OCI-LY3 (cell line): ENCODE measurements around the gene EPS15.

ENCODE experiments used
- H2AFZ ChIP-seq: fragments of 200-600, 300-600 bp; shearing (Covaris generic); 2 replicates; pipeline ENCODE4 v1.6.0; 2014; ENCODE audit warnings: antibody characterized with exemption, low read depth, low read length
- H3K27ac ChIP-seq: fragments of 200-600, 300-600 bp; sonication (generic); 2 replicates; pipeline ENCODE4 v1.5.1; 2014; ENCODE audit warnings: mild to moderate bottlenecking, low read length, moderate library complexity, mixed read lengths
- H3K27me3 ChIP-seq: fragments of 200-600, 300-600 bp; sonication (generic); 2 replicates; pipeline ENCODE4 v1.6.1; 2014; ENCODE audit warnings: low read depth, low read length, mixed read lengths
- H3K36me3 ChIP-seq: fragments of 200-600, 300-600 bp; sonication (generic); replicated peaks from 2 replicates; pipeline ENCODE3; 2014; ENCODE audit warnings: low read depth, low read length, mixed read lengths
- H3K4me1 ChIP-seq: fragments of 300-600, 200-600 bp; sonication (generic); 2 replicates; pipeline ENCODE4 v1.6.1; 2014; ENCODE audit warnings: low read length, mixed read lengths
- H3K4me2 ChIP-seq: fragments of 200-600, 300-600 bp; sonication (generic); 2 replicates; pipeline ENCODE4 v1.6.1; 2014; ENCODE audit warnings: low read length, mixed read lengths
- H3K4me3 ChIP-seq: fragments of 300-600, 200-600 bp; sonication (generic); 2 replicates; pipeline ENCODE4 v1.5.1; 2014; ENCODE audit warnings: antibody characterized with exemption, mild to moderate bottlenecking, low read length, moderate library complexity
- H3K79me2 ChIP-seq: fragments of 300-600, 200-600 bp; shearing (Covaris generic); 2 replicates; pipeline ENCODE4 v1.6.1; 2014; ENCODE audit warnings: mild to moderate bottlenecking, low read length, mixed read lengths
- H3K9ac ChIP-seq: fragments of 300-600, 200-600 bp; shearing (Covaris generic); 2 replicates; pipeline ENCODE4 v1.6.0; 2014; ENCODE audit warnings: mild to moderate bottlenecking, low read length, moderate library complexity
- H3K9me3 ChIP-seq: fragments of 200-600, 300-600 bp; shearing (Covaris generic); 2 replicates; pipeline ENCODE4 v1.6.1; 2014; ENCODE audit warnings: low read length, mixed read lengths; ENCODE audit not compliant: insufficient read depth
- H4K20me1 ChIP-seq: fragments of 200-600, 300-600 bp; sonication (generic); 2 replicates; pipeline ENCODE4 v1.6.1; 2016; ENCODE audit warnings: low read length, mixed read lengths; ENCODE audit not compliant: insufficient read depth
- CTCF ChIP-seq: fragments of 200-600, 300-600 bp; sonication (generic); IDR thresholded peaks from 2 replicates; pipeline ENCODE4 v1.5.1; 2014; ENCODE audit warnings: antibody characterized with exemption, low read length, low read depth
- EZH2phosphoT487 ChIP-seq: fragments of 200-600 bp; shearing (Covaris generic); IDR thresholded peaks from 2 replicates; pipeline ENCODE4 v1.6.1; 2018; ENCODE audit warnings: antibody characterized with exemption, mixed run types, low read depth

Gene EPS15

DNA sequence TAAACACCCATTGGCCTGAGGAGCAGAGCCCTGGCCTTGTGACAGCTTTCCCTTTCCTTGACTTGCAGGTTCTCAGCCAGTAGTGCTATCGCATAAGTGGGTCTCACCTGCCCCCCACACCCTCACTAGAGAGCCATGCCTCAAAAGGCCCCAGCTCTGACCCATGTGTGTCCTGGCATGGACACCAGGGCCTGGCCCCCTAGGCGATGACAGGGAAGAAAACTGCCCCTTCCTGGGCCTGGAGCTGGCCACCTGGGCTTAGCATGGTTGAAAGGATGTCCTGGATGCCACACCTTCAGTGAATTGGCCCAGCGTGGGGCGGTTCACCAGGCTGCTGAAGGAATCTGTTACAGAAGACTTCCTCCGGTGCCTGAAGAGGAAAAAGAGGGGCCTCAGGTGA lies 207.2 kb downstream of the EPS15 start:
- H3K27me3 ChIP-seq = no peaks in the 10 kb centered on the region
- no peak overlapping the region for H3K9ac ChIP-seq
- H3K27ac ChIP-seq = no peak overlapping the region
- TF ChIP-seq CTCF (no peak), EZH2phosphoT487 (no peak)
- H3K36me3 ChIP-seq = no peaks in the 10 kb centered on the region
- no peaks in the 10 kb centered on the region for H3K79me2 ChIP-seq
- no peak overlapping the region for H3K4me2 ChIP-seq
- H3K9me3 ChIP-seq = no peaks in the 10 kb centered on the region
- H2AFZ ChIP-seq = no peak overlapping the region
- H3K4me1 ChIP-seq = peaks cover 31% of the 10 kb centered on the region
- H4K20me1 ChIP-seq = no peaks in the 10 kb centered on the region
- no peak overlapping the region for H3K4me3 ChIP-seq

GRCh38 chr1:51310871-51311613 lies 208.0 kb downstream of the EPS15 start:
- no peaks in the 10 kb centered on the region for H3K27me3 ChIP-seq
- H3K27ac ChIP-seq = no peak overlapping the region
- H2AFZ ChIP-seq = no peak overlapping the region
- peaks cover 24% of the 10 kb centered on the region for H3K4me1 ChIP-seq
- H3K9me3 ChIP-seq = no peaks in the 10 kb centered on the region
- H3K4me3 ChIP-seq = no peak overlapping the region
- no peaks in the 10 kb centered on the region for H4K20me1 ChIP-seq
- H3K36me3 ChIP-seq = no peaks in the 10 kb centered on the region
- H3K79me2 ChIP-seq = no peaks in the 10 kb centered on the region
- no peak overlapping the region for H3K4me2 ChIP-seq
- H3K9ac ChIP-seq = no peak overlapping the region
- TF ChIP-seq EZH2phosphoT487 = no peak
- no peak for TF ChIP-seq CTCF

GRCh38 chr1:51309291-51309690 lies 209.8 kb downstream of the EPS15 start:
- no peak overlapping the region for H3K9ac ChIP-seq
- H3K27ac ChIP-seq = no peak overlapping the region
- no peaks in the 10 kb centered on the region for H3K9me3 ChIP-seq
- no peaks in the 10 kb centered on the region for H3K79me2 ChIP-seq
- H3K4me1 ChIP-seq = peaks cover 23% of the 10 kb centered on the region
- TF ChIP-seq EZH2phosphoT487 = no peak
- TF ChIP-seq CTCF = no peak
- H3K27me3 ChIP-seq = no peaks in the 10 kb centered on the region
- H4K20me1 ChIP-seq = no peaks in the 10 kb centered on the region
- H3K4me3 ChIP-seq = no peak overlapping the region
- no peak overlapping the region for H2AFZ ChIP-seq
- H3K4me2 ChIP-seq = no peak overlapping the region
- H3K36me3 ChIP-seq = no peaks in the 10 kb centered on the region

- Histone ChIP-seq H3K9ac (no peak overlapping the region), H3K27me3 (no peaks in the 10 kb centered on the region), H3K4me2 (no peak overlapping the region)
Measured at GRCh38 chr1:51308636-51309035, 210.4 kb downstream of the EPS15 start.

More at GRCh38 chr1:51308636-51309035, 210.4 kb downstream of the EPS15 start:
- Histone ChIP-seq H3K4me1 (peaks cover 24% of the 10 kb centered on the region), H3K4me3 (no peak overlapping the region), H2AFZ (no peak overlapping the region), H3K27ac (no peak overlapping the region), H4K20me1 (no peaks in the 10 kb centered on the region), H3K9me3 (no peaks in the 10 kb centered on the region), H3K79me2 (no peaks in the 10 kb centered on the region), H3K36me3 (no peaks in the 10 kb centered on the region)
- TF ChIP-seq CTCF (no peak), EZH2phosphoT487 (no peak)
